PC-3 (cell line): ENCODE data around the gene COMMD7.

Source experiments
- CTCF ChIP-seq: fragments of 300-600 bp; sonication (generic); conservative IDR thresholded peaks from 2 replicates; pipeline ENCODE4 v1.5.1; 2017; ENCODE audit warnings: antibody characterized with exemption, low read depth, mild to moderate bottlenecking, low read length
- EZH2phosphoT487 ChIP-seq: fragments of 300-600 bp; sonication (generic); IDR thresholded peaks from 2 replicates; pipeline ENCODE4 v1.6.1; 2018; ENCODE audit warnings: mild to moderate bottlenecking, antibody characterized with exemption, low read length, borderline replicate concordance

DNA sequence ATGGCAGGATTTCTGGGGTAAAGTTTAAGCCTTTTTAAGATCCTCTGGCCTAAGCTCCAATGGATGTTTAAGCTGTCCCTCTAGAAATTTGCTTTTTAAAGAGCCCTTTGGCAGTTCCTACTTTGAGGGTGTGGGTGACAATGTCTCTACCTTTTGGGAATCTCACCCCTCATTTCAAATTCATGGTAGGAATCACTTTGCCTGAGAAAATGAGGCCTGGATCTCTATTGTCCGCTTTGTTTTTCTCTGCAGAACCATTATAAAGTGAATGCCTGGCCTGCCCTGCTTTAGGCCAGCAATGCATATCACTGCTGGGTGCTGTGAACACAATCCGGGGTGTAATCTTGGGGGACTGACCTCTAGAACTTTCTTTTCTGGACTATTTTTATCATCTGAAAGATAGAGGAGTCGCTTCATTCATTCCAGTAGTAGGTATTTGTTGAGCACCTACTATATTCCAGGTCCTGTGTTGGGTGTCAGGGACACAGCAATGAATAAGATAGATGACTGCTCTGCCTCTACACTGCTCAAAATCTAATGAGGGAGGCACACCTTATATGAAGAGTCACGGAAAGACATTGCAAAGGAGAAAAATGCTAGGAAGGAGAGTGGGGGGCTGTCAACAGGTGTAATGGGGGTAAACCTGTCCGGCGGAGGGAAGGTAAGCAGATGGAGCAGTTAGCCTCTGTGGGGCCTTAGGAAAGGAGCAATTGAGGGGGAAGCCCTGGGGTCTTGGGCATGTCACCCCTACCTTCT is 8.6 kb upstream of the COMMD7 start:
- TF ChIP-seq CTCF (no peak), EZH2phosphoT487 (no peak)
